ENCODE data around the gene NHEJ1. TPM values are rescaled to one million over a fixed set of nuclear protein-coding genes. Genes with fewer than 3 reads are reported as not detected.

The NHEJ1 gene
- total and polyA plus RNA-seq, 2 of the 13 experiments (the other 11 are each of a cell fraction or from before 2014, with no cell fraction given): 30.0 to 30.7 TPM

DNA sequence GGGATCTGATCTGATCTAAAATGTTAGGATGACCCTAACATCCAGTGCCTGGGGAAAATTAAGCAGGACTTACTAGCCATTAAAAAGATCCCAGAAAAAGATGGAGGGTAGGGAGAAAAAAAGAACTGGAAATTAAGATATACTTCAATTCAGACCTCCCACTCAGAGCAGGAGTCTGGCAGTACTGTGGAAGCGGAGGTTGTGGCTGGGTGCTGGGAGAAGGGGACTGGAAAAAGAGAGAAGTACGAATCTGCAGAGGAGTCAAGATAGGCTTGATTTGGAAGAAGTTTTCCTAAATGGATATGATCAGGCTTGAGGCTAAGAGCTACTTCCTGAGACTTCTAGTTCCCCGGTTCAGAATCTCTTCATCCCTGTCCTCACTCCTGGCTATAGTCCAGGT lies 66.4 kb downstream of the NHEJ1 start (continued):
- no peak for TF ChIP-seq SMAD9 (CRISPR knock-in tag; IDR thresholded peaks at IDR 0.05)
- no peak for TF ChIP-seq KAT7 (CRISPR knock-in tag; IDR thresholded peaks at IDR 0.05; ENCODE audit: borderline replicate concordance)
- no peak for TF ChIP-seq NFE2L2 (IDR thresholded peaks at IDR 0.05; ENCODE audit: low read length)
- no peak for TF ChIP-seq MAF1 (CRISPR knock-in tag; IDR thresholded peaks at IDR 0.05; ENCODE audit: borderline replicate concordance)
- TF ChIP-seq, protein P1, sequence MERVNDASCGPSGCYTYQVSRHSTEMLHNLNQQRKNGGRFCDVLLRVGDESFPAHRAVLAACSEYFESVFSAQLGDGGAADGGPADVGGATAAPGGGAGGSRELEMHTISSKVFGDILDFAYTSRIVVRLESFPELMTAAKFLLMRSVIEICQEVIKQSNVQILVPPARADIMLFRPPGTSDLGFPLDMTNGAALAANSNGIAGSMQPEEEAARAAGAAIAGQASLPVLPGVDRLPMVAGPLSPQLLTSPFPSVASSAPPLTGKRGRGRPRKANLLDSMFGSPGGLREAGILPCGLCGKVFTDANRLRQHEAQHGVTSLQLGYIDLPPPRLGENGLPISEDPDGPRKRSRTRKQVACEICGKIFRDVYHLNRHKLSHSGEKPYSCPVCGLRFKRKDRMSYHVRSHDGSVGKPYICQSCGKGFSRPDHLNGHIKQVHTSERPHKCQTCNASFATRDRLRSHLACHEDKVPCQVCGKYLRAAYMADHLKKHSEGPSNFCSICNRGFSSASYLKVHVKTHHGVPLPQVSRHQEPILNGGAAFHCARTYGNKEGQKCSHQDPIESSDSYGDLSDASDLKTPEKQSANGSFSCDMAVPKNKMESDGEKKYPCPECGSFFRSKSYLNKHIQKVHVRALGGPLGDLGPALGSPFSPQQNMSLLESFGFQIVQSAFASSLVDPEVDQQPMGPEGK (CRISPR knock-in tag; IDR thresholded peaks at IDR 0.05): no peak
- no peak for TF ChIP-seq ZNF468 (CRISPR knock-in tag; IDR thresholded peaks at IDR 0.05)

DNA sequence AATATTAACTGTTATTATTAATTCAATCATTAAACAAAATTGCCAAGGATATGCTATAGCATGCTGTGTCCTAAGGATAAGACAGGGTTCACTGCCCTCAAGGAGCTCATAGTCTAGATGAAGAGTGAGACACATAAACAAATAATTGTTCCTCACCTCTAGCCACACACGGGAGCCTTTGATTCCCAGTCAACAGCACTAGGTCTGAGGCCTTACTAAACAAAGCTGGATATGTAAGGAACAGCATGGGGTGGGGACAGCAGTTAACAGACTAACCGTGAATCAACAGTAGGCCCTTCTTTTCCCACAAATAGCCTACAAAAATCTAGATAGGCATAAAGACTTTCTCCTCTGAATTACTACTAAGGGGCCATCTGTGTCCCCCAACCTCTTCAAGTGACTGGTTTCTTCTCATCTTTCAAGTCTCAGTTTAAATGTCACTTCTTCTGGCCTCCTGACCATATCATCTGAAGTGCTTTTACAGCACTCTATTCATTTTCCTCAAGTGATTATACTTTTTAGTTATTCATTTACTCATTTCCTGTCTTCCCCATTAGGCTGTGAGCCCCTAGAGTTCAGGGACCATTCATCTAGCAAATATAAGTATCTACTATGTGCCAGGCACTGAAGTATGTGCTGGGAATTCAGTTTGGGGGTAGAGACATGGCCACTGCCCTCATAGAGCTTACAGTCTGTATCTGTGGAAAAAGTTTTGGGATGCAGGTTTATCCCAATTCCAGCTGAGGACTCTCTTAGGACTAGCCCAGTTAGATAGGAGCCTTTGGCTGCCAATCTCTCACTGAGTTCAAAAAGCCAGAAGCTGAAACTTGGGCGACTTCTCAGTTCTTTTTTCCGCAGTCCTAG lies 69.9 kb downstream of the NHEJ1 start:
- no peaks in the 10 kb centered on the region for H3K79me2 ChIP-seq (ENCODE audit: insufficient read depth, low read length)
- intact Hi-C loops (cut with micrococcal nuclease; ENCODE audit: unreplicated experiment) (no loop called here), in situ Hi-C loops (cut with HindIII; ENCODE audit: extremely low pct_ligation_motif_present, low pct_unique_long_range_greater_than_20kb) (no loop called here)
- H3K36me3 ChIP-seq (replicated peaks in 1 of 2; ENCODE audit: control insufficient read depth in 1 of 2, insufficient read depth in 2 of 2, low read length in 2 of 2): no peaks in the 10 kb centered on the region; a peak in 1 of 5 replicates
- H3K4me1 ChIP-seq (ENCODE audit: insufficient read depth, low read length): peaks cover 47% of the 10 kb centered on the region
- CTCF ChIA-PET (ENCODE audit: low intra/inter-chr PET ratio, low total read pairs): no interaction called here
- FAIRE-seq (no peak), ATAC-seq (peak; percentile 59), DNase-seq (ENCODE audit: low spot score) (no peak)
- POLR2A ChIA-PET: interaction anchor here (1.0 kb wide), 1 partner anchor 9 kb away, joined by 4 read pairs; no protein-coding TSS in a partner anchor
- no peaks in the 10 kb centered on the region for H3K9me3 ChIP-seq (ENCODE audit: low read length)
- peak overlapping the region; percentile 21; the same call in 1 of the 2 replicates for H3K4me2 ChIP-seq (ENCODE audit: low read depth, low read length)
- no peaks in the 10 kb centered on the region; a peak in 1 of 5 replicates for H3K27me3 ChIP-seq (ENCODE audit: control insufficient read depth in 1 of 2, insufficient read depth in 2 of 2, low read length in 2 of 2)
- WGBS (ENCODE audit: low lambda C conversion rate): 61% methylated on average over 4 of the region's 4 CpGs
- no peak overlapping the region for H3K27ac ChIP-seq (ENCODE audit: extremely low read length, insufficient read depth, low read length)
- no peaks in the 10 kb centered on the region for H4K20me1 ChIP-seq (ENCODE audit: insufficient read depth, low read length)
- H3K9ac ChIP-seq (ENCODE audit: insufficient read depth, low read depth, low read length): no peak overlapping the region
- no TSS peak for BruUV-seq (replicated peaks)
- H3K4me3 ChIP-seq (replicated peaks in 1 of 3; ENCODE audit: insufficient read depth in 1 of 3, low read depth in 2 of 3, low read length in 3 of 3): no peak overlapping the region
- H2AFZ ChIP-seq (ENCODE audit: low read length): no peak overlapping the region
- TF ChIP-seq ZMYM2 (CRISPR knock-in tag; IDR thresholded peaks at IDR 0.05) (peak; percentile 68), CBFB (CRISPR knock-in tag; IDR thresholded peaks at IDR 0.05) (no peak), ETV5 (CRISPR knock-in tag; IDR thresholded peaks at IDR 0.05; ENCODE audit: borderline replicate concordance) (peak; percentile 14; the same call in 1 of the 2 replicates), ZNF7 (CRISPR knock-in tag; IDR thresholded peaks at IDR 0.05) (no peak), RCOR2 (CRISPR knock-in tag; IDR thresholded peaks at IDR 0.05) (peak; percentile 37; the same call in 1 of the 2 replicates)
- TF ChIP-seq, protein P2, sequence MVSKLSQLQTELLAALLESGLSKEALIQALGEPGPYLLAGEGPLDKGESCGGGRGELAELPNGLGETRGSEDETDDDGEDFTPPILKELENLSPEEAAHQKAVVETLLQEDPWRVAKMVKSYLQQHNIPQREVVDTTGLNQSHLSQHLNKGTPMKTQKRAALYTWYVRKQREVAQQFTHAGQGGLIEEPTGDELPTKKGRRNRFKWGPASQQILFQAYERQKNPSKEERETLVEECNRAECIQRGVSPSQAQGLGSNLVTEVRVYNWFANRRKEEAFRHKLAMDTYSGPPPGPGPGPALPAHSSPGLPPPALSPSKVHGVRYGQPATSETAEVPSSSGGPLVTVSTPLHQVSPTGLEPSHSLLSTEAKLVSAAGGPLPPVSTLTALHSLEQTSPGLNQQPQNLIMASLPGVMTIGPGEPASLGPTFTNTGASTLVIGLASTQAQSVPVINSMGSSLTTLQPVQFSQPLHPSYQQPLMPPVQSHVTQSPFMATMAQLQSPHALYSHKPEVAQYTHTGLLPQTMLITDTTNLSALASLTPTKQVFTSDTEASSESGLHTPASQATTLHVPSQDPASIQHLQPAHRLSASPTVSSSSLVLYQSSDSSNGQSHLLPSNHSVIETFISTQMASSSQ (IDR thresholded peaks at IDR 0.05; ENCODE audit: low read depth): 0 out of 2 replicates have a peak, but pooled peaks have one; percentile 16
- TF ChIP-seq, protein P2 (CRISPR knock-in tag; IDR thresholded peaks at IDR 0.05; ENCODE audit: borderline replicate concordance): no peak

Data from HepG2 (cell line).